ENCODE measurements around the gene DYNLRB2.

DNA sequence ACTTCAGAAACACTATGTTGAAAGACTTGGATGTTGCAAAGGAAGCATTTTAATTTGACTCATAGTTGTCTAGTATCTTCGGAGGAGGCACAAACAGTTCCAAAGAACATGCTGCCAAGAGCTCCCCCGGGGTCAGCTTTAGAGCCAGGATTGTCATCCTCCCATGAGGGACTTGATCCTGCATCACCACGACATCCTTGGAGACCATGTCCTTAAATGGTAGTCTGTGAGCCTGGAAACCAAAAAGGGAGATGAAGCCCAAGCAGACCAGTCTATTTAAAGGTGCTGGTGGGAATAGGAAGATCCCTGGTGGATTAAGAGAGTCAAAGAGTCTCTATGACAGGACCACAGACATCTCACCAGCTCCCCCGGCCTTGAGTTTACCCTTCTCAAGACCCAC, 33.3 kb upstream of the DYNLRB2 start:
- TF ChIP-seq, protein P1, sequence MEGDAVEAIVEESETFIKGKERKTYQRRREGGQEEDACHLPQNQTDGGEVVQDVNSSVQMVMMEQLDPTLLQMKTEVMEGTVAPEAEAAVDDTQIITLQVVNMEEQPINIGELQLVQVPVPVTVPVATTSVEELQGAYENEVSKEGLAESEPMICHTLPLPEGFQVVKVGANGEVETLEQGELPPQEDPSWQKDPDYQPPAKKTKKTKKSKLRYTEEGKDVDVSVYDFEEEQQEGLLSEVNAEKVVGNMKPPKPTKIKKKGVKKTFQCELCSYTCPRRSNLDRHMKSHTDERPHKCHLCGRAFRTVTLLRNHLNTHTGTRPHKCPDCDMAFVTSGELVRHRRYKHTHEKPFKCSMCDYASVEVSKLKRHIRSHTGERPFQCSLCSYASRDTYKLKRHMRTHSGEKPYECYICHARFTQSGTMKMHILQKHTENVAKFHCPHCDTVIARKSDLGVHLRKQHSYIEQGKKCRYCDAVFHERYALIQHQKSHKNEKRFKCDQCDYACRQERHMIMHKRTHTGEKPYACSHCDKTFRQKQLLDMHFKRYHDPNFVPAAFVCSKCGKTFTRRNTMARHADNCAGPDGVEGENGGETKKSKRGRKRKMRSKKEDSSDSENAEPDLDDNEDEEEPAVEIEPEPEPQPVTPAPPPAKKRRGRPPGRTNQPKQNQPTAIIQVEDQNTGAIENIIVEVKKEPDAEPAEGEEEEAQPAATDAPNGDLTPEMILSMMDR (IDR thresholded peaks at IDR 0.05), result no peak
- TF ChIP-seq EZH2 (IDR thresholded peaks at IDR 0.05) (no peak), EZH2phosphoT487 (IDR thresholded peaks at IDR 0.05) (no peak)

Data from neural progenitor cell (in vitro differentiated cells).